ENCODE data around the gene ARHGDIA. TPM values are rescaled to one million over a fixed set of nuclear protein-coding genes. Genes with fewer than 3 reads are reported as not detected.
A peak's percentile ranks its signal among the peaks of the same experiment; 100 is the strongest.

ARHGDIA gene
- total RNA-seq, 6 experiments from 2014 or later, result 92.4 to 162 (median 137) TPM

GRCh38 chr17:81823820-81824550, 47.2 kb downstream of the ARHGDIA start:
- 92% methylated on average over 5 of the region's 33 CpGs for WGBS (ENCODE audit: insufficient coverage, low coverage, low lambda C conversion rate, missing lambda C conversion rate)
- peaks cover 2 to 20% (median 15%) of the 10 kb centered on the region in 4 donors for H3K4me1 ChIP-seq
- H3K9me3 ChIP-seq, result no peaks in the 10 kb centered on the region
- no peak for ATAC-seq
- intact Hi-C loops (cut with DNase I), result no loop called here
- no peak for TF ChIP-seq POLR2A (IDR thresholded peaks at IDR 0.05)
- no peak for TF ChIP-seq CTCF (IDR thresholded peaks at IDR 0.05)
- no peak overlapping the region for H3K27ac ChIP-seq
- DNase-seq, result no peak
- H3K4me3 ChIP-seq, result no peak overlapping the region
- H3K36me3 ChIP-seq, result no peaks in the 10 kb centered on the region
- no peaks in the 10 kb centered on the region for H3K27me3 ChIP-seq

- ATAC-seq (no peak), DNase-seq (no peak)
- Histone ChIP-seq H3K4me3 (no peak overlapping the region), H3K4me1 (peaks cover 2 to 20% (median 15%) of the 10 kb centered on the region in 4 donors), H3K36me3 (no peaks in the 10 kb centered on the region), H3K9me3 (no peaks in the 10 kb centered on the region), H3K27ac (peak overlapping the region in 1 of 3 donors; percentile 89), H3K27me3 (no peaks in the 10 kb centered on the region)
- no peak for TF ChIP-seq POLR2A (IDR thresholded peaks at IDR 0.05)
- no peak for TF ChIP-seq CTCF (IDR thresholded peaks at IDR 0.05)
- intact Hi-C loops (cut with DNase I), result no loop called here
- WGBS (ENCODE audit: insufficient coverage, low coverage, low lambda C conversion rate, missing lambda C conversion rate), result 98% methylated on average over 6 of the region's 30 CpGs
These were observed 47.9 kb downstream of the ARHGDIA start for GRCh38 chr17:81822996-81823819.

- H3K27me3 ChIP-seq, result no peaks in the 10 kb centered on the region
- peak overlapping the region; percentile 83 to 91 (median 89) for H3K27ac ChIP-seq
- WGBS (ENCODE audit: insufficient coverage, low coverage, low lambda C conversion rate, missing lambda C conversion rate), result no CpG with 5 or more reads among the region's 8 CpGs
- no peaks in the 10 kb centered on the region for H3K36me3 ChIP-seq
- no peak for DNase-seq
- no peak for ATAC-seq
- H3K4me3 ChIP-seq, result no peak overlapping the region
- H3K4me1 ChIP-seq, result peaks cover 2 to 20% (median 15%) of the 10 kb centered on the region in 4 donors
- TF ChIP-seq POLR2A (IDR thresholded peaks at IDR 0.05) (no peak), CTCF (IDR thresholded peaks at IDR 0.05) (no peak)
- intact Hi-C loops (cut with DNase I), result no loop called here
- no peaks in the 10 kb centered on the region for H3K9me3 ChIP-seq
These were observed 48.9 kb downstream of the ARHGDIA start for GRCh38 chr17:81822312-81822637.

- no peaks in the 10 kb centered on the region for H3K36me3 ChIP-seq
- no peak overlapping the region for H3K4me3 ChIP-seq
- no peaks in the 10 kb centered on the region for H3K9me3 ChIP-seq
- H3K27me3 ChIP-seq, result no peaks in the 10 kb centered on the region
- intact Hi-C loops (cut with DNase I), result no loop called here
- peaks cover 2 to 20% (median 15%) of the 10 kb centered on the region in 4 donors for H3K4me1 ChIP-seq
- TF ChIP-seq POLR2A (IDR thresholded peaks at IDR 0.05), result no peak
- peak; percentile 73 to 88 (median 82) for TF ChIP-seq CTCF (IDR thresholded peaks at IDR 0.05)
- ATAC-seq, result peak; percentile 93 to 96 (median 94)
- 28% methylated on average over 5 of the region's 20 CpGs for WGBS (ENCODE audit: insufficient coverage, low coverage, low lambda C conversion rate, missing lambda C conversion rate)
- DNase-seq, result peak; percentile 93 to 94 (median 94)
- H3K27ac ChIP-seq, result peak overlapping the region; percentile 83 to 91 (median 89)
These were observed 49.4 kb downstream of the ARHGDIA start for GRCh38 chr17:81821603-81822311.
